ENCODE data around the gene LHFPL3.

DNA sequence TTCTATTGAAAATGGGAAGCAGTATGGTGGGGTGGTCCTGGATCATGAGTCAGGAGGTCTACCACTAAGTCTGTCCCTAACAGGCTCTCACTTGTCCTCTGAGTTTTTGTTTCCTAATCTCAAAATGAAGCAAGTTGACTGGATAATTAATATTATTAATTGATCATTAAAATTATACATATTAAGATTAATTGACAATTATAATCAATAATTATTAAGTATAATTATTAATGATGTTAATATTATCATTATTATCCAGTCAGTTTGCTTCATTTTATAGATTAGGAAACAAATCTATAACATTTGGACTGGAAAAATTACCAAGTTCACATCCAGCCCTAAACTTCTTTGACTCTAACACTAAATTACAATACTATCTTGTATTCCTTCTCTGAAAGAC, 511.4 kb downstream of the LHFPL3 start:
- no peak for TF ChIP-seq CTCF (conservative IDR thresholded peaks at IDR 0.05 in 1 of 2, IDR thresholded peaks at IDR 0.05 in 1 of 2; ENCODE audit: low read depth in 1 of 2, low read length in 2 of 2)
- no peak for TF ChIP-seq EZH2 (IDR thresholded peaks at IDR 0.05; ENCODE audit: low read length, missing control alignments)

Measured in fibroblast of lung (primary cell).